KG1 (cell line): ENCODE results near the gene HBA1.
"Not testable (repeated sequence)": the region's sequence is repeated elsewhere in the genome, so short reads cannot be mapped to it uniquely, and the experiment has no call there.

Experiments used
- DNase-seq: peaks from one replicate; lab custom pipeline; 2025; lab: John Stamatoyannopoulos, UW

The HBA1 gene

GRCh38 chr16:203246-203645, 26.8 kb downstream of the HBA1 start:
- DNase-seq: no peak

GRCh38 chr16:204046-204445, 27.6 kb downstream of the HBA1 start:
- not testable (repeated sequence) for DNase-seq

GRCh38 chr16:209359-209758, 32.9 kb downstream of the HBA1 start:
- not testable (repeated sequence) for DNase-seq

- DNase-seq: not testable (repeated sequence)
These were observed 35.2 kb downstream of the HBA1 start for GRCh38 chr16:211631-212180.

- DNase-seq: no peak
These were observed 36.5 kb downstream of the HBA1 start for GRCh38 chr16:212999-213398.

GRCh38 chr16:220021-220420, 43.5 kb downstream of the HBA1 start:
- no peak for DNase-seq
